ENCODE measurements around the gene GRIN3B.
A peak's percentile ranks its signal among the peaks of the same experiment; 100 is the strongest.

GRIN3B gene

DNA sequence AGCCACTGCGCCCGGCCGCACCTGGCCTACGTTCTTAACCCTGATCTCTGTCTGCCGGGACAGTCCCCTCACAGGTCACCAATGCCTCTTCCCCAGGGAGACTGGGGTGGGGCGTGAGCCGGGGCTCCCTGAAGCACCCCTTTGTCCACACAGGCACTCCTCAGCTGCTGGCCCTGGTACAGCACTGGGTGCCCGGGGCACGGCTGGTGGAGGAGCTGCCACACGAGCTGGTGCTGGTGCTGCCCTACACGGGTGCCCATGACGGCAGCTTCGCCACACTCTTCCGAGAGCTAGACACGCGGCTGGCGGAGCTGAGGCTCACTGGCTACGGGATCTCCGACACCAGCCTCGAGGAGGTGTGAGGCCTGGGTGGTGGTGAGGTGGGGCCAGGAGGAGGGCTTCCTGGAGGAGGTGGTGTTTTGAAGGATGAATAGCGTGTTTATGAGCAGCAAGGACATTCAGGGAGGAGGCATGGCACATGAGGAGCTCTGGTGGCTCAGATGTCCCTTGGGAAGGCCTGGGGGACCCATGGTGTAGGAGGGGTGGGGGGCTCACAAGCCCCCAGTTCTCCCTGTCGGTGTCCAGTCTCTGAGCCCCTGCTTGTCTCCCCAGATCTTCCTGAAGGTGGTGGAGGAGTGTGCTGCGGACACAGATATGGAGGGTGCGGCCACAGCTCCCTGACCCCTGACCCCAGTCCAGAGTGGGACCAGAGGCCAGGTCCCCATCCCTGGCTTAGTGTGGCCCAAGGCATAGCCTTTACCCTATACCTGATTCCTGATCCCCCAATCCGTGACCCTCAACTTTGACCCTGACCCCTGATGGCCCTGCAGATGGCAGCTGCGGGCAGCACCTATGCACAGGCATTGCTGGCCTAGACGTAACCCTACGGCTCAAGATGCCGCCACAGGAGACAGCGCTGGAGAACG is 53.2 kb downstream of the GRIN3B start:
- DNase-seq (ENCODE audit: low read depth) = no peak
- no peak overlapping the region for H3K4me3 ChIP-seq (ENCODE audit: low read depth, low read length)

DNA sequence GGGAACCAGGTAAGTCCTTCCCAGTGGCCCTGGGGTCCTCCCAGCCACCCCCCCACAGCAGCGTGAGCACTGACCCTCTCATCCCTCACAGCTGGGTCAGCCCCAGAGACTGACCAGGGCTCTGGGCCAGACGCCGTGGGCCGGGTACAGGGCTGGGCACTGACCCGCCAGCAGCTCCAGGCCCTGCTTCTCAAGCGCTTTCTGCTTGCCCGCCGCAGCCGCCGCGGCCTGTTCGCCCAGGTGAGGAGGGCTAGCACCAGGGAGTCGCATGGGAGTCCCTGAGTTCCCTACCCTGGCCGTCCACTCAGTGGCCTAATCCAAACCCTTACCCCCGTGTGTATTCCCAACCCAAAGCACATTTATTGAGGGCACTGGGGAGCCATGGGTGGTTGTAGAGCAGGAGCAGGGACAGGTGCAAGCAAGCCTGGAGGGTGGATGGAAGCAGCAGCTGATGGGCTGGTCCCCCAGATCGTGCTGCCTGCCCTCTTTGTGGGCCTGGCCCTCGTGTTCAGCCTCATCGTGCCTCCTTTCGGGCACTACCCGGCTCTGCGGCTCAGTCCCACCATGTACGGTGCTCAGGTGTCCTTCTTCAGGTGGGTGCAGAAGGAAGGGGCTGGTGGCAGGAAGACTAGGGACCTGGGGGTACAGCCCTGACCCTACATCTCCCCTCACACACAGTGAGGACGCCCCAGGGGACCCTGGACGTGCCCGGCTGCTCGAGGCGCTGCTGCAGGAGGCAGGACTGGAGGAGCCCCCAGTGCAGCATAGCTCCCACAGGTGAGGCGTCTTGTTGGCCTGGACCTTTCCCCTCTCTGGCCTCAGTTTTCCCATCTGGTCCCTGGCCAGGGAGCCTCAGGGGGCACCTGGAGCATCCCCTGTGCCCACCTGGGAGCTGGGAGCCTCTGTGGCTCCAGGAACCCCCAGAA is 54.1 kb downstream of the GRIN3B start:
- no peak for DNase-seq (ENCODE audit: low read depth)
- H3K4me3 ChIP-seq (ENCODE audit: low read depth, low read length) = no peak overlapping the region

DNA sequence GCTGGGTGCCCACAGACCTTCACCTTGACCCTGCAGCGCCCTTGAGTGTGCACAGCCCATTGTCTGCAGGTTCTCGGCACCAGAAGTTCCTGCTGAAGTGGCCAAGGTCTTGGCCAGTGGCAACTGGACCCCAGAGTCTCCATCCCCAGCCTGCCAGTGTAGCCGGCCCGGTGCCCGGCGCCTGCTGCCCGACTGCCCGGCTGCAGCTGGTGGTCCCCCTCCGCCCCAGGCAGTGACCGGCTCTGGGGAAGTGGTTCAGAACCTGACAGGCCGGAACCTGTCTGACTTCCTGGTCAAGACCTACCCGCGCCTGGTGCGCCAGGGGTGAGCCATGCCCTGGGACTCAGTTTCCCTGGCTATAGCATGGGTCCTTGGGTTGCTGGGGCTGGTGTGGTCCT is 54.8 kb downstream of the GRIN3B start:
- no peak for DNase-seq (ENCODE audit: low read depth)
- H3K4me3 ChIP-seq (ENCODE audit: low read depth, low read length) = no peak overlapping the region

DNA sequence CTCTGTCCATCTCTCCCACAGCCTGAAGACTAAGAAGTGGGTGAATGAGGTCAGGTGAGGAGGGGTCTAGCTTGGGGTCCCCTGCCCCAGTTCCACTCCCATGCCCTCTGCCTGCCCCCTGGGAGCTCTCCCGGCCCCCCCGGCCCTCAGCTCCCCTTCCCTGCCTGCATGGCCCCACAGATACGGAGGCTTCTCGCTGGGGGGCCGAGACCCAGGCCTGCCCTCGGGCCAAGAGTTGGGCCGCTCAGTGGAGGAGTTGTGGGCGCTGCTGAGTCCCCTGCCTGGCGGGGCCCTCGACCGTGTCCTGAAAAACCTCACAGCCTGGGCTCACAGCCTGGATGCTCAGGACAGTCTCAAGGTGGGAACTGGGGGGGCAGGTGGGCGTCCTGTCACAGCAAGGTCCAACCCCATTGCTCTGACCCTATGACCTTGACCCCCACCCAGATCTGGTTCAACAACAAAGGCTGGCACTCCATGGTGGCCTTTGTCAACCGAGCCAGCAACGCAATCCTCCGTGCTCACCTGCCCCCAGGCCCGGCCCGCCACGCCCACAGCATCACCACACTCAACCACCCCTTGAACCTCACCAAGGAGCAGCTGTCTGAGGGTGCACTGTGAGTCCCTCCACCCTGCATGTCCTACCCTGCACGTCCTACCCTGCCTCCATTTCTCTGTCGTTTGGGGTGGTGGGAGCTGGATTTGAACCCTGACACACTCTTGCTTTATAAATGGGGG is 55.8 kb downstream of the GRIN3B start:
- H3K4me3 ChIP-seq (ENCODE audit: low read depth, low read length) = no peak overlapping the region
- no peak for DNase-seq (ENCODE audit: low read depth)

DNA sequence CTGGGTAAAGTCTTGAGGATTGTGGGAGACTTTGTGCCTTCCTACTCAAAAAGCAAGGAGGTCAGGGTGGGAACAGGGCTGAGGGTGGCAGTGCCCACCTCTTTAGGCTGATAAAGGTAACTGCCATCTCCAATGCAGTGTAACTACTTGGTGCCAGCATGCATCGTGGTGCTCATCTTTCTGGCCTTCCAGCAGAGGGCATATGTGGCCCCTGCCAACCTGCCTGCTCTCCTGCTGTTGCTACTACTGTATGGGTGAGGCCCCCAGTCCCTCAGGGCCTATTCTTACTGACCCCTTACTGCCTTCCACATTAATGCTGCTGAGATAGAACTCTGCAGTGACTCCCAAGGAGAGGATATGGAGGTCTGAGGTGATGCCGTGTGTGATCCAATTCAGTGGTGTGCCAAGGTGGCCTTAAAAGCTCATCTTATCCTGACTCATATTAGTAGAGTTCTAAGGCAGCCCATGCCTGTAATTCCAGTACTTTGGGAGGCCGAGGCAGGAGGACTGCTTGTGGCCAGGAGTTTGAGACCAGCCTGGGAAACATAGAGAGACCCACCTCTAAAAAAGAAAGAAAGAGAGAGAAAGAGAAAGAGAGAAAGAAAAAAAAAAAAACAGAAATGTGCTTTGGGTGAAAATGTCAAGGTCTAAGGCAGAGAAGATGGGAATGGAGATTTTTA is 57.1 kb downstream of the GRIN3B start:
- H3K4me3 ChIP-seq (ENCODE audit: low read depth, low read length) = no peak overlapping the region
- DNase-seq (ENCODE audit: low read depth) = peak; percentile 39

DNA sequence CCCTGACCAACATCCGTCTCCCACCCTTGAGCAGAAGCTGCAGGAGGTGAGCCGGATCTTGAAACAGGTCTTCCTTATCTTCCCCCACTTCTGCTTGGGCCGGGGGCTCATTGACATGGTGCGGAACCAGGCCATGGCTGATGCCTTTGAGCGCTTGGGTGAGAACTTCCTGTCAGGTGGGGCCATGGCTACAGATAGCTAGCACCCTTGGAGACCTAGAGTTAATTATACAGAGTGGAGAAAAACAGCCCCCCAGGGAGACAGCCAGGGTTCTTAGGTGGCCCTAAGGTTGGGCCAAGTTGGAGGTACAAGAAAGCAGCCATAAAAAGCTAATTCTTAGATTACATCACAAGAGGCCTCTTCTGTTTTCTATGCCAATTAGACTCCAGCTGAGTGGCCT is 57.9 kb downstream of the GRIN3B start:
- no peak for DNase-seq (ENCODE audit: low read depth)
- no peak overlapping the region for H3K4me3 ChIP-seq (ENCODE audit: low read depth, low read length)

All from skeletal muscle cell (primary cell).